Gastroesophageal sphincter (tissue), 3 donors: ENCODE results near the gene COLEC11.

Experiments used
- POLR2AphosphoS5 ChIP-seq: sonication (generic); formaldehyde crosslinking; IDR thresholded peaks from one replicate; pipeline ENCODE4 v1.6.1; 2017; ENCODE audit warnings: antibody characterized with exemption
- TF ChIP-seq, protein P1 (sequence below), 4 experiments: fragments of 200-600 bp in 2 of 4; fragments of 450-650 bp in 2 of 4; sonication (generic) in 1 of 4; IDR thresholded peaks; one replicate each; pipeline ENCODE4 v1.5.1; 2017 to 2019; ENCODE audit warnings: antibody characterized with exemption in 4 of 4, mild to moderate bottlenecking in 2 of 4, moderate library complexity in 2 of 4

DNA sequence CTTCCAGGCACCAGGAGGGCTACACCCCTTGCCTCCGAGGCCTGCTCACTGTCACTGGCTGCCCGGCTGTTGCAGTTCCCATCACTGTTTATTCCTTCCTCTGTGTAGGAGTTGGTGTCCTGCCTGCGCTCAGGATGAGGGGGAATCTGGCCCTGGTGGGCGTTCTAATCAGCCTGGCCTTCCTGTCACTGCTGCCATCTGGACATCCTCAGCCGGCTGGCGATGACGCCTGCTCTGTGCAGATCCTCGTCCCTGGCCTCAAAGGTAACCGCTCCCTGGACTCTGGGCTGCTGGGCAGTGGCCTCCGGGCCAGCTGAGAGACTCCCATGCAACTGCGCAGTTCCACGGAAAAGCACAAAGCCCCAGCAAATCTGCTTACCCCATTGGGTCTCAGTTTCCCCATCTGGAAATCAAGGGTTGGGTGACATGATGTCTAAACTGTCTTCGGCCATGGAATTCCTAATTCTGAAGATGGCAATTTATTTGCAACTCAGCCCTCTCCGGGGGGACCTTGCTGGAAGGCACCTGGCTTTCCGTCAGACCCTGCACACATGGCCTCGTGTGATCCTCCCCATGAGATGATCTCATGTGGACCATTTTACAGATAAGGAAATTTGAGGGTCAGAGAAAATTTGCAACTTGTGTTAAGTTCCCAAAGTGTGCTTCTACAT lies 9.4 kb downstream of the COLEC11 start:
- TF ChIP-seq, protein P1, sequence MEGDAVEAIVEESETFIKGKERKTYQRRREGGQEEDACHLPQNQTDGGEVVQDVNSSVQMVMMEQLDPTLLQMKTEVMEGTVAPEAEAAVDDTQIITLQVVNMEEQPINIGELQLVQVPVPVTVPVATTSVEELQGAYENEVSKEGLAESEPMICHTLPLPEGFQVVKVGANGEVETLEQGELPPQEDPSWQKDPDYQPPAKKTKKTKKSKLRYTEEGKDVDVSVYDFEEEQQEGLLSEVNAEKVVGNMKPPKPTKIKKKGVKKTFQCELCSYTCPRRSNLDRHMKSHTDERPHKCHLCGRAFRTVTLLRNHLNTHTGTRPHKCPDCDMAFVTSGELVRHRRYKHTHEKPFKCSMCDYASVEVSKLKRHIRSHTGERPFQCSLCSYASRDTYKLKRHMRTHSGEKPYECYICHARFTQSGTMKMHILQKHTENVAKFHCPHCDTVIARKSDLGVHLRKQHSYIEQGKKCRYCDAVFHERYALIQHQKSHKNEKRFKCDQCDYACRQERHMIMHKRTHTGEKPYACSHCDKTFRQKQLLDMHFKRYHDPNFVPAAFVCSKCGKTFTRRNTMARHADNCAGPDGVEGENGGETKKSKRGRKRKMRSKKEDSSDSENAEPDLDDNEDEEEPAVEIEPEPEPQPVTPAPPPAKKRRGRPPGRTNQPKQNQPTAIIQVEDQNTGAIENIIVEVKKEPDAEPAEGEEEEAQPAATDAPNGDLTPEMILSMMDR (IDR thresholded peaks at IDR 0.05) = no peak
- no peak for TF ChIP-seq POLR2AphosphoS5
